Measurements from ENCODE around the gene MYLK.

The MYLK gene

GRCh38 chr3:123693584-123694190, 190.4 kb downstream of the MYLK start:
- no peak for DNase-seq

DNA sequence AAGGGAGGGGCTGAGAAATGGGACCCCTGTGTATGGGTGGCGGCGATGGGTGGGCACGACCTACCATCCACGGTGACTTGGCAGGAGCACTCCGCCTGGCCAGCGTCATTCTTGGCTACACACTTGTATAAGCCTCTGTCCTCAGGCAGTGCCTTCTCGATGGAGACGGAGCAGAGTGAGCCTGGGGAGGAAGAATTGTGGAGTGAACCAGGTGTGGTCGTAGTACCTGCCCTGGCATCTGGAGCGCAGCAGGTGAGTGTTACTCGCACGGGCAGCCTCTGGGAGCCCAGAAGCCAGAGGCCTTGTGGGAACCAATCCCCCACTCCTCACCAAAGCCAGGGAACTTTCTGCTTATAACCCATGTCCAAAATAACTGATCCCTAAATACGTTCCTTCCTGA, 191.5 kb downstream of the MYLK start:
- no peak for DNase-seq

DNA sequence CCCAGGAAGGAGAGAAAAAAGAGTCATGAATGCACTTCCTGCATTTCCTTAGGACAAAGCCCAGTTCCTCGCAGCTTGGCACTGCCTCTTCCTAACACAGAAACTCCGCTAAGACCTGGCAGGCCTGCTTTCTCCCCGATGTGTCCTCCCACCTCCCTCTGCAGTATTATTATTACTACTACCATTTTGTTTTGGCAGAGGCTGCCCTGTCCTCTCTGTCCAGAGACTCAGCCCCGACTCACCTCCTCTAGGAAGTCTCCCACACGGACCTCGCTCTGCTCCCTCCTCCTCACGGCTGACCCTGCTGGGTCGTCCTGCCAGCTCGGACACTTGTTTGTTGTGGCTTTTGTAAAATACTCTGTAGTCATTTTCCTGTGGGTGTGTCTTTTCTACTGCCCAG, 192.1 kb downstream of the MYLK start:
- DNase-seq: no peak

- no peak for DNase-seq
Observed at GRCh38 chr3:123689831-123690230, 194.3 kb downstream of the MYLK start.

- DNase-seq: no peak
Observed at GRCh38 chr3:123688241-123688747, 195.8 kb downstream of the MYLK start.

- DNase-seq: no peak
Observed at GRCh38 chr3:123687286-123687685, 196.8 kb downstream of the MYLK start.

- no peak for DNase-seq
Observed at GRCh38 chr3:123686251-123686650, 197.9 kb downstream of the MYLK start.

DNA sequence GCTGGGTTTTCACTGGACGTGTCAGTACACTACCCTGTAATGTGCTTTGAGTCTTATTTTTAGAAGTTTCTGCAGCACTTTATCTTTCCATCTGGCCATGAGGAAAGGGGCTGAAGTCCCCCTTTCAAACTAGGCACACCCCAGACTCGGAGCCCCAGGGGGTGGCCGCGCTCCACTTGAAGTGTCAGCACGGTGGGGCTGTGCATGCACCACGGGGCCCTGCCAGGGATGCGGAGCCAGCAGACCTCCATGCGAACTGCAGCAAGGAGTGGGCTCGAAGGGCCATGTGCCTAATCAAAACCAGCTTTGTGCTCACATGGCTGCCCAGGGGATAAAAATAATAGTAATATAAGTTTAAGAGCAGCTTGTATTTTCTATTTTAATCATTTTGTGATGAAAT, 198.4 kb downstream of the MYLK start:
- no peak for DNase-seq

GRCh38 chr3:123684636-123685035, 199.5 kb downstream of the MYLK start:
- DNase-seq: no peak

GRCh38 chr3:123684209-123684608, 199.9 kb downstream of the MYLK start:
- no peak for DNase-seq

- DNase-seq: no peak
Observed at GRCh38 chr3:123683505-123684154, 200.5 kb downstream of the MYLK start.

GRCh38 chr3:123682781-123683504, 201.2 kb downstream of the MYLK start:
- DNase-seq: no peak

DNA sequence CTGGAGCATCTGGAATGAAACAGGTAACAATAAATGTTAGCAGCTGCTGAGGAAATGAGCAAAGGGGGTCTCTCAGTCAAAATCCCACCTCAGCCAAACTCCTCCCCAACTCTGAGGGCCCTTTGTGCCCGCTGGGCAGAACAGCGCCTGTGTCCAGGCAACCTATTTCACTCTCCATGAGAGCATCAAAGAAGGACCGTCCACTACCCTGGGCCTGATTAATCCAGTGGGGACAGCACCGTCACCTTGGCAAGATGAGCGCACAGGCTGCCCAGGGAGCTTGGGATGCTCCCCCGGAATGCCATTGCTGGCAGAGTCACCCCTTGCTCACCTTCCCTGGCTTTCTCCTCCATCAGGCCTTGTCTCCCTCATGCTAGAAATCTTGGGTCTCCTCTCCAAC, 201.8 kb downstream of the MYLK start:
- DNase-seq: no peak

GRCh38 chr3:123679712-123680386, 204.3 kb downstream of the MYLK start:
- DNase-seq: no peak

- DNase-seq: no peak
Observed at GRCh38 chr3:123678108-123678511, 206.0 kb downstream of the MYLK start.

DNA sequence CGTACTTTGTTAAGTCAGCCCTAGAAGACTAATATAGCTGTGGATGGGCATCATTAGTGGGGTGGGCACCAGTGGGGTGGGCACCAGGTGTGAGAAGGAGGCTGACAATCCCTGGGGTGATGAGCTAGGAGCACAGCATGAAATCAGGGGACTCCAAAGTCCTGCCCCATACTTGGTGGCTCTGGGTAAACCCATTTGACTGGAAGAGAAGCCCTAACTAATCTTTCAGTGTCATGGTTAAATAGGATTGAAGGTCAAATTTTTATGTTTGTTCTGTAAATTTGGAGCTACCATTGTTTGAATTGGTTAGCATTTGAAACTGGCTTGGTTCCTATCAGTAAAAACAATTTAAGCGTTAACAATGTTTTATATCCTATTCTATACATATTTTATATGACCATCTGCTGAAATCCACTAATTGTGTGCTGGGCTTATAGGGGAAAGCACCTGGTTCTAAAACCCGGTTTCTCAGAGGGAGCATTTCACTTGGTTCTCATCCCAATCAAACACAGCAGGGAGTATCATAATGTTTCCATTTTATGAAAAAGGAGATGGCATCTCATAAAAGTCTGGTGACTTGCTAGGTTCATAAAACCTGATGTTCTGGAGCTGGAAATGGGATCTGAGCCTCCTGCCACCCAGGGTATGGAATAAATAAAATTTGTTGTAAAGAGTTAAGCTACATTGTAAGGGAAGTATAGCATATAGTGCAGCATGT, 211.5 kb downstream of the MYLK start:
- DNase-seq: no peak

DNA sequence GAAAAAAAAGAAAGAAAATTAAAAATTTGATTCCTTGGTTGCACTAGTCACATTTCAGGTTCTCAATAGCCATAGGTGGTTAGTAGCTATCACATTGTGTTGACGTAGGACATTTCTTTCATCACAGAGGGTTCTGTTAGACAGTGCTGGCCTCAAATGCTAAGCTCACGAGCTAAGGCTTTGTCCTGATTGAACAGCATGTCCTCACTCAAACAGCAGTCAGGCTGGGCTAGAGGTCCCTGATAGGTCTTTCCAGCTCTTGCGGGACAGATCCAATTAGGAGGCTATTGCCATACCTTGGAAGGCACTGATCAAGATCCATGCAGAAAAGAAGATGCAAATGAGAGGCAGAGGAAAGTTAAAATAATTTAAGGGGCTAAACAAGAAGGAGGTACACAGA, 213.4 kb downstream of the MYLK start:
- no peak for DNase-seq

GRCh38 chr3:123668906-123669305, 215.2 kb downstream of the MYLK start:
- DNase-seq: no peak

DNA sequence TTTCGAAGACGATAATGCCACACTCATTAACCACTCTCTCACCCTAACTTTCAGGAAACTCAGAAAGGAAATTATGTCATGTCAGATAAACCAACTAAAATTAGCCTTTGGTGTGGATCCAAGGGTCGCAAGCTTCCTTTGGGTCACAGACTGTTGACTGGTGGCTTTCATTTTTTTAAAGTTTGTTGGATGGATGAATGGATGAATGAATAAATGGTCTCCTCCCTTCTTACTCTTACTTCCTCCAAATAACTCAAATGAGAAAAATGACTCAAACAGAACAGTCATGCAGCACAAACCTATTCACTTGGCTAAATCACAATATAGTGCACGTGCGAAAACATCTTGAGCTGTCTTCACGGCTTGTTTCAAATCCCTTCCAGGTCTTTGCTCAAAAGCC, 216.3 kb downstream of the MYLK start:
- no peak for DNase-seq

DNA sequence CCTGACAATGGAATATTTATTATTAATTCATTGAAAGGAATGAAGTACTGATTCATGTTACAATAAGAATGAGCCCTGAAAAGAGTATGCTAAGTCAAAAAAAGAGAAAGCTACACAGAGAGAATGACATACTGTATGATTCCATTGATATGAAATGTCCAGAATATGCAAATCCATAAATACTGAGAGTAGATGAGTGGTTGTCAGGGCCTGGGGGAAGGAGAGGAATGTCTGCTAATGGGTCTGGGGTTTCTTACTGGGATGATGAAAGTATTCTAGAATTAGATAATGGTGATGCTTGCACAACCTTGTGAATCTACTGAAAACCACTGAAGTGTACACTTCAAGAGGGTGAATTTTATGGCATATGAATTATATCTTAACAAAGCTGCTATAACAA, 219.4 kb downstream of the MYLK start:
- no peak for DNase-seq

- DNase-seq: no peak
Observed at GRCh38 chr3:123663977-123664376, 220.2 kb downstream of the MYLK start.

DNA sequence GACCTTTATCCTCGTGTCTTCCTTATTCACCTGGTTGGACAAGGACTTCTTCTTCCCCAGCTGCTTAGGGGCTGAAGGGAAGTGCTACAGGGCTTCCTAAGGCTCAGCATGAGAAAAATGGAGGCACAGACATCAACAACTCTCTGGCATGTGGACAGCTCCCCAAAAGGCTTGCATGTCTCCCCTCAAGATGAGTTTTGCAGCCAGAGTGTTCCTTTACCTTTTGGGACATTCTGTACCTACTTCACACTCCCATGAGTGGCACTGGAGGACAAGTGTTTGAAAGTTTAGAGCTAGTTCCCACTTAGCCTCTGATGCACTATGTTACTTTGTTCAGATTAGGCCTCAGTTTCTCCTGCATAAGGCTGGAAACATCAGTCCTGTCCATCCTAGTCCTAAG, 222.2 kb downstream of the MYLK start:
- DNase-seq: no peak

GRCh38 chr3:123660900-123661299, 223.2 kb downstream of the MYLK start:
- no peak for DNase-seq

All from CD4-positive, alpha-beta T cell treated with Interferon gamma for 1 hour (primary cell).